ENCODE data around the gene SPINT3. TPM values are rescaled to one million over a fixed set of nuclear protein-coding genes. Genes with fewer than 3 reads are reported as not detected.
"Not testable (repeated sequence)": the region's sequence is repeated elsewhere in the genome, so short reads cannot be mapped to it uniquely, and the experiment has no call there.

SPINT3 gene
- total RNA-seq, 2 experiments from 2014 or later = not detected

- Mint-ChIP-seq H3K4me3 (no peak overlapping the region), H3K4me1 (no peaks in the 10 kb centered on the region), H3K36me3 (no peaks in the 10 kb centered on the region), H3K27me3 (peaks cover 26% of the 10 kb centered on the region), H3K9me3 (no peaks in the 10 kb centered on the region), H3K27ac (no peak overlapping the region)
- ATAC-seq (ENCODE audit: low read depth) (no peak), DNase-seq (no peak)
- POLR2A ChIA-PET = no interaction called here
Observed at GRCh38 chr20:45489083-45489531, 26.3 kb downstream of the SPINT3 start.

GRCh38 chr20:45487231-45487635, 28.2 kb downstream of the SPINT3 start:
- Mint-ChIP-seq H3K27ac (no peak overlapping the region), H3K27me3 (peaks cover 37% of the 10 kb centered on the region), H3K9me3 (no peaks in the 10 kb centered on the region), H3K36me3 (no peaks in the 10 kb centered on the region), H3K4me3 (no peak overlapping the region), H3K4me1 (no peaks in the 10 kb centered on the region)
- DNase-seq (no peak), ATAC-seq (ENCODE audit: low read depth) (no peak)
- POLR2A ChIA-PET = no interaction called here

- H3K4me3 Mint-ChIP-seq = no peak overlapping the region
- POLR2A ChIA-PET = no interaction called here
- H3K36me3 Mint-ChIP-seq = no peaks in the 10 kb centered on the region
- H3K9me3 Mint-ChIP-seq = no peaks in the 10 kb centered on the region
- DNase-seq (no peak), ATAC-seq (ENCODE audit: low read depth) (no peak)
- H3K27me3 Mint-ChIP-seq = peaks cover 44% of the 10 kb centered on the region
- no peak overlapping the region for H3K27ac Mint-ChIP-seq
- H3K4me1 Mint-ChIP-seq = no peaks in the 10 kb centered on the region
Observed at GRCh38 chr20:45485388-45485787, 30.0 kb downstream of the SPINT3 start.

GRCh38 chr20:45484676-45485075, 30.7 kb downstream of the SPINT3 start:
- ATAC-seq (ENCODE audit: low read depth) (no peak), DNase-seq (no peak)
- no peak overlapping the region for H3K4me3 Mint-ChIP-seq
- POLR2A ChIA-PET = no interaction called here
- no peaks in the 10 kb centered on the region for H3K9me3 Mint-ChIP-seq
- peaks cover 44% of the 10 kb centered on the region for H3K27me3 Mint-ChIP-seq
- H3K4me1 Mint-ChIP-seq = no peaks in the 10 kb centered on the region
- H3K36me3 Mint-ChIP-seq = no peaks in the 10 kb centered on the region
- no peak overlapping the region for H3K27ac Mint-ChIP-seq

- H3K9me3 Mint-ChIP-seq = no peaks in the 10 kb centered on the region
- no peaks in the 10 kb centered on the region for H3K36me3 Mint-ChIP-seq
- POLR2A ChIA-PET = no interaction called here
- no peak overlapping the region for H3K27ac Mint-ChIP-seq
- H3K27me3 Mint-ChIP-seq = peaks cover 30% of the 10 kb centered on the region
- H3K4me3 Mint-ChIP-seq = no peak overlapping the region
- ATAC-seq (ENCODE audit: low read depth) = no peak
- no peaks in the 10 kb centered on the region for H3K4me1 Mint-ChIP-seq
- no peak for DNase-seq
Observed at GRCh38 chr20:45479822-45480221, 35.6 kb downstream of the SPINT3 start.

- H3K36me3 Mint-ChIP-seq; H3K4me1 Mint-ChIP-seq; H3K9me3 Mint-ChIP-seq; H3K4me3 Mint-ChIP-seq; DNase-seq; POLR2A ChIA-PET; H3K27ac Mint-ChIP-seq; ATAC-seq (ENCODE audit: low read depth): not testable (repeated sequence)
- H3K27me3 Mint-ChIP-seq = peaks cover 16% of the 10 kb centered on the region
Observed at GRCh38 chr20:45477530-45478148, 37.8 kb downstream of the SPINT3 start.

GRCh38 chr20:45472286-45472685, 43.1 kb downstream of the SPINT3 start:
- H3K36me3 Mint-ChIP-seq; H3K4me3 Mint-ChIP-seq; H3K4me1 Mint-ChIP-seq; POLR2A ChIA-PET; H3K9me3 Mint-ChIP-seq; H3K27ac Mint-ChIP-seq; ATAC-seq (ENCODE audit: low read depth); DNase-seq: not testable (repeated sequence)
- peaks cover 51% of the 10 kb centered on the region for H3K27me3 Mint-ChIP-seq

GRCh38 chr20:45470937-45471336, 44.5 kb downstream of the SPINT3 start:
- Mint-ChIP-seq H3K9me3 (peaks cover 2% of the 10 kb centered on the region), H3K27ac (no peak overlapping the region), H3K4me1 (no peaks in the 10 kb centered on the region), H3K4me3 (peak overlapping the region; percentile 59), H3K27me3 (peaks cover 59% of the 10 kb centered on the region), H3K36me3 (no peaks in the 10 kb centered on the region)
- DNase-seq (no peak), ATAC-seq (ENCODE audit: low read depth) (peak; percentile 16)
- POLR2A ChIA-PET = no interaction called here

GRCh38 chr20:45470262-45470931, 45.0 kb downstream of the SPINT3 start:
- H3K9me3 Mint-ChIP-seq = peaks cover 2% of the 10 kb centered on the region
- peak overlapping the region; percentile 59 for H3K4me3 Mint-ChIP-seq
- H3K27ac Mint-ChIP-seq = no peak overlapping the region
- H3K4me1 Mint-ChIP-seq = no peaks in the 10 kb centered on the region
- ATAC-seq (ENCODE audit: low read depth) = peak; percentile 65
- H3K27me3 Mint-ChIP-seq = peaks cover 59% of the 10 kb centered on the region
- H3K36me3 Mint-ChIP-seq = no peaks in the 10 kb centered on the region
- POLR2A ChIA-PET = no interaction called here
- peak; percentile 44 for DNase-seq

GRCh38 chr20:45469336-45470261, 45.8 kb downstream of the SPINT3 start, which contains the start of gene WFDC2:
Gene WFDC2, plus strand, starts transcription at chr20:45469753. Its CDS starts 29 bp downstream, at chr20:45469782.
- peak within 1 kb of the TSS; percentile 59 for H3K4me3 Mint-ChIP-seq
- H3K27me3 Mint-ChIP-seq = peaks cover 59% of the 10 kb centered on the region
- no peak for ATAC-seq (ENCODE audit: low read depth)
- POLR2A ChIA-PET = no interaction called here
- no peak for DNase-seq
- peaks cover 2% of the 10 kb centered on the region for H3K9me3 Mint-ChIP-seq
- no peaks in the 10 kb centered on the region for H3K36me3 Mint-ChIP-seq
- no peaks in the 10 kb centered on the region for H3K4me1 Mint-ChIP-seq
- no peak within 1 kb of the TSS for H3K27ac Mint-ChIP-seq

- no peak overlapping the region for H3K27ac Mint-ChIP-seq
- POLR2A ChIA-PET = no interaction called here
- no peaks in the 10 kb centered on the region for H3K4me1 Mint-ChIP-seq
- H3K9me3 Mint-ChIP-seq = peaks cover 2% of the 10 kb centered on the region
- no peak for DNase-seq
- no peak overlapping the region for H3K4me3 Mint-ChIP-seq
- H3K27me3 Mint-ChIP-seq = peaks cover 57% of the 10 kb centered on the region
- no peaks in the 10 kb centered on the region for H3K36me3 Mint-ChIP-seq
- no peak for ATAC-seq (ENCODE audit: low read depth)
Observed at GRCh38 chr20:45467861-45468260, 47.6 kb downstream of the SPINT3 start.

GRCh38 chr20:45467172-45467571, 48.2 kb downstream of the SPINT3 start:
- POLR2A ChIA-PET = no interaction called here
- H3K27ac Mint-ChIP-seq = no peak overlapping the region
- no peaks in the 10 kb centered on the region for H3K4me1 Mint-ChIP-seq
- no peaks in the 10 kb centered on the region for H3K9me3 Mint-ChIP-seq
- ATAC-seq (ENCODE audit: low read depth) (no peak), DNase-seq (no peak)
- peaks cover 51% of the 10 kb centered on the region for H3K27me3 Mint-ChIP-seq
- H3K4me3 Mint-ChIP-seq = no peak overlapping the region
- H3K36me3 Mint-ChIP-seq = no peaks in the 10 kb centered on the region

- Mint-ChIP-seq H3K27me3 (peaks cover 39% of the 10 kb centered on the region), H3K4me1 (no peaks in the 10 kb centered on the region), H3K9me3 (no peaks in the 10 kb centered on the region), H3K36me3 (no peaks in the 10 kb centered on the region), H3K4me3 (no peak overlapping the region), H3K27ac (no peak overlapping the region)
- DNase-seq (no peak), ATAC-seq (ENCODE audit: low read depth) (no peak)
- POLR2A ChIA-PET = interaction anchor here (0.7 kb wide), 1 partner anchor 102 kb away, joined by 3 read pairs; no protein-coding TSS in a partner anchor
Observed at GRCh38 chr20:45465491-45466266, 49.7 kb downstream of the SPINT3 start.
